K562 (cell line): ENCODE results near the gene MLH3. TPM values are rescaled to one million over a fixed set of nuclear protein-coding genes. Genes with fewer than 3 reads are reported as not detected.

Experiments
- ATAC-seq: fragments of 200-7000 bp; cut with Tn5 transposase; 3 replicates; pipeline ENCODE4 v1.9.1; 2020; ENCODE audit warnings: moderate library complexity
- BruUV-seq: library from RNA; stranded (reverse); fragments of 400-500 nt; replicated peaks from 2 replicates; lab custom pipeline; 2021; lab: Mats Ljungman, UMichigan
- CTCF ChIA-PET: fragments of 300-600 bp; formaldehyde crosslinking; extraction: SDS; loops from one replicate; lab custom pipeline; 2021; ENCODE audit warnings: low intra/inter-chr PET ratio; lab: Yijun Ruan, JAX
- POLR2A ChIA-PET: fragments of 300-600, 350-650 bp; sonication (Branson Sonifier 250); formaldehyde crosslinking; extraction: SDS; loops from one replicate; lab custom pipeline; 2021; ENCODE audit warnings: antibody characterized with exemption, inconsistent platforms; lab: Yijun Ruan, JAX
- DNase-seq, 4 experiments: peaks; one replicate each; pipeline versions ENCODE4 v3.0.0 to v3.0.0-alpha.2; 2011 to 2018; ENCODE audit warnings: low spot score in 3 of 4, mixed read lengths in 3 of 4; ENCODE audit errors: extremely low read depth in 1 of 4
- FAIRE-seq: peaks from 2 replicates; lab custom pipeline; 2011; peaks lifted over from hg19 to GRCh38; lab: Jason Lieb, UNC
- H2AFZ ChIP-seq: 2 replicates; pipeline ENCODE4 v1.6.0; 2011; ENCODE audit warnings: low read depth, low read length, control low read depth, inconsistent platforms
- H3K27ac ChIP-seq: fragments of 200-600 bp; 3 replicates; pipeline ENCODE4 v1.8.0; 2011; ENCODE audit warnings: low read depth, mild to moderate bottlenecking, control low read depth, inconsistent platforms, low read length, moderate library complexity, mixed read lengths; ENCODE audit errors: extremely low read depth
- H3K27me3 ChIP-seq, 2 experiments: fragments of 300-600 bp in 1 of 2; 2 replicates in 1 of 2; 3 replicates in 1 of 2; pipeline versions ENCODE4 v1.6.0 to v1.8.0; 2011; ENCODE audit warnings: inconsistent platforms in 2 of 2, low read length in 2 of 2, mild to moderate bottlenecking in 1 of 2, mixed read lengths in 1 of 2, moderate library complexity in 1 of 2; ENCODE audit not compliant: control insufficient read depth in 2 of 2, insufficient read depth in 2 of 2
- H3K36me3 ChIP-seq: fragments of 300-600 bp; 3 replicates; pipeline ENCODE4 v1.8.0; 2011; ENCODE audit warnings: mild to moderate bottlenecking, low read length, inconsistent platforms; ENCODE audit not compliant: control insufficient read depth, insufficient read depth
- H3K4me1 ChIP-seq, 2 experiments: fragments of 200-600 bp in 1 of 2; replicated peaks in 1 of 2; 2 replicates in 1 of 2; 3 replicates in 1 of 2; pipeline versions ENCODE4 v1.5.1 to v1.8.0; 2011; ENCODE audit warnings: inconsistent platforms in 2 of 2, low read length in 2 of 2, mild to moderate bottlenecking in 1 of 2, mixed read lengths in 1 of 2, moderate library complexity in 1 of 2; ENCODE audit not compliant: control insufficient read depth in 2 of 2, insufficient read depth in 2 of 2
- H3K4me2 ChIP-seq: 2 replicates; pipeline ENCODE4 v1.6.1; 2011; ENCODE audit warnings: low read length, control low read depth, inconsistent platforms, mixed read lengths; ENCODE audit not compliant: insufficient read depth
- H3K4me3 ChIP-seq: fragments of 200-600 bp; sonication (generic), shearing (Covaris generic); 2 replicates; pipeline ENCODE4 v1.5.1; 2016; ENCODE audit warnings: control low read depth, inconsistent platforms
- H3K79me2 ChIP-seq: fragments of 200-600 bp; 3 replicates; pipeline ENCODE4 v1.8.0; 2011; ENCODE audit warnings: low read length, inconsistent platforms; ENCODE audit not compliant: control insufficient read depth, insufficient read depth
- H3K9ac ChIP-seq, 2 experiments: 2 replicates each; pipeline versions ENCODE4 v1.6.0 to v1.6.1; 2011; ENCODE audit warnings: low read depth in 2 of 2, low read length in 2 of 2, control low read depth in 1 of 2, inconsistent platforms in 1 of 2, mild to moderate bottlenecking in 1 of 2, mixed read lengths in 1 of 2; ENCODE audit not compliant: insufficient read depth in 1 of 2
- H3K9me1 ChIP-seq: one replicate; pipeline ENCODE4 v1.6.0; 2011; ENCODE audit warnings: inconsistent platforms, mild to moderate bottlenecking, low read length, moderate library complexity; ENCODE audit not compliant: control insufficient read depth, insufficient read depth
- H3K9me3 ChIP-seq: replicated peaks from 2 replicates; pipeline ENCODE4 v1.5.1; 2011; ENCODE audit warnings: low read depth, low read length, inconsistent platforms; ENCODE audit not compliant: control insufficient read depth, insufficient read depth
- H4K20me1 ChIP-seq: replicated peaks from 2 replicates; pipeline ENCODE4 v1.6.1; 2011; ENCODE audit warnings: low read length, inconsistent platforms, mixed read lengths; ENCODE audit not compliant: control insufficient read depth, insufficient read depth
- FOXJ3 ChIP-seq: sonication (generic); formaldehyde crosslinking; IDR thresholded peaks from 2 replicates; pipeline ENCODE4 v1.4.0; 2020; ENCODE audit warnings: mild to moderate bottlenecking, missing genetic modification reagents
- MAZ ChIP-seq, 2 experiments: fragments of 450-650 bp in 1 of 2; sonication (generic) in 1 of 2; formaldehyde crosslinking; IDR thresholded peaks in 1 of 2; conservative IDR thresholded peaks in 1 of 2; 2 replicates each; pipeline versions ENCODE4 v1.4.0 to v1.5.0; 2020; ENCODE audit warnings: mild to moderate bottlenecking in 1 of 2, missing genetic modification reagents in 1 of 2
- NCOA4 ChIP-seq: fragments of 450-650 bp; IDR thresholded peaks from 2 replicates; pipeline ENCODE4 v1.6.1; 2018; ENCODE audit warnings: mild to moderate bottlenecking; ENCODE audit not compliant: partially characterized antibody
- PHF20 ChIP-seq: fragments of 450-650 bp; IDR thresholded peaks from 2 replicates; pipeline ENCODE4 v1.6.1; 2018; ENCODE audit not compliant: partially characterized antibody
- RERE ChIP-seq: sonication (generic); formaldehyde crosslinking; IDR thresholded peaks from 2 replicates; pipeline ENCODE4 v1.8.0; 2023; ENCODE audit warnings: missing genetic modification reagents, mild to moderate bottlenecking, borderline replicate concordance
- SMC3 ChIP-seq: conservative IDR thresholded peaks from 2 replicates; pipeline ENCODE4 v1.6.1; 2011; ENCODE audit warnings: low read depth, low read length, improper control_type of control experiment; ENCODE audit not compliant: insufficient read depth
- SOX6 ChIP-seq: fragments of 450-650 bp; IDR thresholded peaks from 2 replicates; pipeline ENCODE4 v1.6.1; 2014; ENCODE audit warnings: mild to moderate bottlenecking
- TAF9B ChIP-seq: fragments of 450-650 bp; IDR thresholded peaks from 2 replicates; pipeline ENCODE4 v1.6.1; 2018; ENCODE audit warnings: mild to moderate bottlenecking; ENCODE audit not compliant: partially characterized antibody
- TOE1 ChIP-seq, 2 experiments: fragments of 450-650 bp in 1 of 2; sonication (generic) in 1 of 2; formaldehyde crosslinking in 1 of 2; IDR thresholded peaks; 2 replicates each; pipeline versions ENCODE4 v1.7.1 to v1.8.0; 2016 to 2022; ENCODE audit warnings: borderline replicate concordance in 2 of 2, mild to moderate bottlenecking in 2 of 2, antibody characterized with exemption in 1 of 2, inconsistent platforms in 1 of 2, low read depth in 1 of 2, missing genetic modification reagents in 1 of 2, moderate library complexity in 1 of 2
- WGBS: fragments of 100-300 bp; shearing (Covaris generic); methylation state at CpG from one replicate; pipeline ENCODE4 v1.1.6; 2016; ENCODE audit warnings: low coverage, mixed read lengths; ENCODE audit not compliant: insufficient coverage; ENCODE audit errors: missing lambda C conversion rate; 5-methylcytosine and 5-hydroxymethylcytosine counted together
- in situ Hi-C: fragments of 300-500 bp; cut with MboI; formaldehyde crosslinking; loops from 4 replicates; pipeline ENCODE4 v1.15.0; 2018; ENCODE audit warnings: inconsistent platforms, mixed read lengths
- intact Hi-C: fragments of 100-400 bp; cut with micrococcal nuclease; formaldehyde crosslinking; loops from 2 replicates; pipeline ENCODE4 v1.14.2; 2022
- polyA plus RNA-seq, 8 experiments: library from polyadenylated mRNA; depleted of rRNA in 4 of 8; stranded (reverse) in 5 of 8; unstranded in 3 of 8; fragments of >200 nt; fragmentation: Nextera tagmentation in 2 of 8; fragmentation: Illumina TruSeq in 1 of 8; extraction: Ambion mirVana in 2 of 8; extraction: Trizol in 1 of 8; gene quantifications; 2 replicates each; pipeline versions ENCODE4 v1.2.1 to v1.2.3, GENCODE V29; 2011 to 2014; ENCODE audit warnings: inconsistent platforms in 1 of 8, missing spikeins in 1 of 8
- total RNA-seq, 7 experiments: library from RNA; depleted of rRNA in 6 of 7; stranded (reverse); fragments of >200 nt in 6 of 7; fragmentation: Illumina TruSeq in 2 of 7; extraction: Trizol in 2 of 7; gene quantifications; 2 replicates each; pipeline versions ENCODE4 v1.2.1 to v1.2.3, GENCODE V29; 2011 to 2021; ENCODE audit warnings: low replicate concordance in 1 of 7

Gene MLH3
- total and polyA plus RNA-seq, 9 of the 15 experiments (the other 6 are each of a cell fraction or from before 2014, with no cell fraction given) = 5.9 to 15.3 (median 10.7) TPM

GRCh38 chr14:74976264-74977113 is 74.8 kb downstream of the MLH3 start:
- WGBS = 38% methylated on average over 11 of the region's 11 CpGs
- POLR2A ChIA-PET = interaction anchor here (0.7 to 0.9 kb wide), 2 partner anchors 26 to 684 kb away, joined by 3 read pairs; partner anchors contain the start of gene EIF2B2
- no peak for FAIRE-seq
- Histone ChIP-seq H3K27ac (no peak overlapping the region), H4K20me1 (no peaks in the 10 kb centered on the region), H3K9me3 (no peaks in the 10 kb centered on the region), H3K4me2 (no peak overlapping the region), H3K27me3 (no peaks in the 10 kb centered on the region), H3K4me1 (peaks cover 0 to 34% of the 10 kb centered on the region in 2 experiments; a peak in 2 of 5 replicates), H3K4me3 (no peak overlapping the region), H3K9ac (peak overlapping the region in 1 of 2 experiments; percentile 45; a peak in 1 of 4 replicates), H2AFZ (no peak overlapping the region), H3K79me2 (no peaks in the 10 kb centered on the region), H3K36me3 (no peaks in the 10 kb centered on the region), H3K9me1 (no peaks in the 10 kb centered on the region)
- CTCF ChIA-PET = no interaction called here
- intact Hi-C loops (no loop called here), in situ Hi-C loops (no loop called here)
- DNase-seq = peak in 1 of 4 experiments; percentile 2
- no TSS peak for BruUV-seq
- no peak for ATAC-seq
- TF ChIP-seq TAF9B (no peak), FOXJ3 (CRISPR knock-in tag) (no peak), PHF20 (no peak), SOX6 (no peak), SMC3 (no peak), NCOA4 (no peak), RERE (CRISPR knock-in tag) (no peak), TOE1 (IDR thresholded peaks at IDR 0.05; ENCODE audit: borderline replicate concordance) (no peak), TOE1 (CRISPR knock-in tag; IDR thresholded peaks at IDR 0.05; ENCODE audit: borderline replicate concordance, low read depth) (no peak), MAZ (CRISPR knock-in tag; conservative IDR thresholded peaks at IDR 0.05 in 1 of 2, IDR thresholded peaks at IDR 0.05 in 1 of 2) (no peak)
- TF ChIP-seq, all 486 proteins: peak for 0
